ENCODE results near the gene RSPH10B2.
"Not testable (repeated sequence)": the region's sequence is repeated elsewhere in the genome, so short reads cannot be mapped to it uniquely, and the experiment has no call there.

RSPH10B2 gene

DNA sequence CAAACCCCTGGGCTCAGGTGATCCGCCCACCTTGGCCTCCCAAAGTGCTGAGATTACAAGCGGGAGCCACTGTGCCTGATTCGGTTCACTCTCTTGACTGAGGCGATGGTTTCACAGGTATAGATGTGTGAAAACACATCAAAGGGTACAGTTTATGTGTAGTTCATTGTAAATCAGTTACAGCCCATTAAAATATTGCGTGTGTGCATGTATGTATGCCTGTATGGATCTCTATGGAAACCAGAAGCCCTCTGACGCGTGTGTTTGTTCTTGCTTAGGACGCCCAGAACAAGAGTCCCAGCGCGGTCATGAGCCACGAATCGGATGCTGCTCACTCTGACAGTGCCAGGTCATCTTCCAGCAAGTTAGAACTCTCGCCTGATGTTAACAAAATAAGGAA lies 35.5 kb downstream of the RSPH10B2 start:
- DNase-seq (ENCODE audit: low spot score), result not testable (repeated sequence)

GRCh38 chr7:6792113-6792872 lies 38.4 kb downstream of the RSPH10B2 start:
- not testable (repeated sequence) for DNase-seq (ENCODE audit: low spot score)

- not testable (repeated sequence) for DNase-seq (ENCODE audit: low spot score)
These were observed 40.4 kb downstream of the RSPH10B2 start for GRCh38 chr7:6794276-6794675.

DNA sequence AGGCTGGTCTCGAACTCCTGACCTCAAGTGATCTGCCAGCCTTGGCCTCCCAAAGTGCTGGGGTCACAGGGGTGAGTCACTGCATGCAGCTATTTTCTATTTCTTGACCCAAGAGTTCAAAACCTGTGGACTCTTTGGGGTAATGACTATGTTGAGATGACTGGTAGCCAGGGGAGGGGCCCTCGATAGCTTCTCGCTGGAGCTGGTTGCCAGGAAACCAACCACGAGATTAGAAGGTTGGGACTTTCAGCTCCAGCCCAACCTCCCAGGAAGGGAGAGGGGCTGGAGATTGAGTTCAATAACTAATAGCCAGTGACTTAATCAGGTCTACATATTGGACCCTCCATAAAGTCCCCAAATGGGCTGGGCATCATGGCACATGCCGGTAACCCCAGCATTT lies 43.3 kb downstream of the RSPH10B2 start:
- DNase-seq (ENCODE audit: low spot score), result not testable (repeated sequence)

GRCh38 chr7:6798047-6798446 lies 44.1 kb downstream of the RSPH10B2 start:
- DNase-seq (ENCODE audit: low spot score), result not testable (repeated sequence)

DNA sequence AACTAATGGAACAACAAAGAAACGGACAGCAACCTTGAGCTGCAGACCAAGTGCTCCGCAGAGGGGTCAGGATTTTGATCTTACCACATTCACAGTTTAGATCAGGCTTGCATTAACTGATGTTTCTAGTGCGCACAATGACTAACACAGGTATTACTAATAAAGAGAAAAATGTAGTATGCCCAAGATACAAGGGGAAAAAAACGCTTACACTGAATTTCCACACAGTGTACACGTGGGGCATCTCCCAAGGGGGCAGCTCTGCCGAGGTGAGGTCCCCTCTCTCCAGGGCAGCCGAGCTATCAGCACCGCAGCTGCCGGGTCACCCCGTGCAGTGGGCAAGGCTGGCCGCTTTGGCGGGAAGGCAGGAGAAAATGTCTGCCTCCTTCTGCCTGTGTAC lies 46.0 kb downstream of the RSPH10B2 start:
- DNase-seq (ENCODE audit: low spot score), result not testable (repeated sequence)

- DNase-seq (ENCODE audit: low spot score), result not testable (repeated sequence)
These were observed 46.4 kb downstream of the RSPH10B2 start for GRCh38 chr7:6800331-6800730.

DNA sequence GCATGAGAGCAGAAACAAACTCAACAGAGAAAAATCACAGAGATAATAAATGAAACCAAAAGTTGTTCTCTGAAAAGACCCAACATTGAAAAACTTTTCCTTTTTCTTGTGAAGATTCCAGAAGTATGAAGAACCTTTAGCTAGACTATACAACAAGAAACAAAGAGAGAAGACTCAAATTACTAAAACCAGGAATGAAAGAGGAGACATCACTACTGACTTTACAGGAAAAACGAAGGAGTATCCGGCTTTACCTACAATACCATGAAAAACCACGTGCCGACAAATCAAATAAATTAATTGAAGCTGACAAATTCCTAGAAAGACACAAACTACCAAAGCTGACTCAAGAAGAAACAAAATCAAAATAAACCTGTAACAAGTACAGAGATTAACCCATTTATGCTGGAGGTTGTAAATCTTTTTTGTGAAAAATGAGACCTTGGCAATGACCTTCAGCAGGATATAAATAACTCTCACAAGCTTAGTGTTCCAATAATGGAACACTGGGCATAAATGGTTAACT lies 53.6 kb downstream of the RSPH10B2 start:
- DNase-seq (ENCODE audit: low spot score), result not testable (repeated sequence)

DNA sequence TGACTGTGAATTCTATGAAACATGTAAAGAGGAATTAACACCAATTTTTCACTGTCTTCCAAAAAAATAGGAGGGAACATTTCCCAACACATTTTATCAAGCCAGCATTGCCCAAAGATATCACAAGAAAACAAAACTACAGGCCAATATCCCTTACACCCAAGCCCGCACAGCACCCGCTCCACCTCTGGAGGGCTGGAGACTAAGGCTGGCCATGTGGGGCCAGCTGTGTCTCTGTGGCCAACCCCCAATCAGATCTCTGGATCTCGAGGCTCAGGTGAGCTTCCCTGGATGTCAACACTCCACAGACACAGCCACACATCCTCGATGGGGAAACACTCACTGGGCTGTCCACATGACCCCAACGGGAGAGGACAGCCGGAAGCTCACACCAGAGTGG lies 54.1 kb downstream of the RSPH10B2 start:
- DNase-seq (ENCODE audit: low spot score), result not testable (repeated sequence)

- not testable (repeated sequence) for DNase-seq (ENCODE audit: low spot score)
These were observed 59.1 kb downstream of the RSPH10B2 start for GRCh38 chr7:6813011-6813410.

DNA sequence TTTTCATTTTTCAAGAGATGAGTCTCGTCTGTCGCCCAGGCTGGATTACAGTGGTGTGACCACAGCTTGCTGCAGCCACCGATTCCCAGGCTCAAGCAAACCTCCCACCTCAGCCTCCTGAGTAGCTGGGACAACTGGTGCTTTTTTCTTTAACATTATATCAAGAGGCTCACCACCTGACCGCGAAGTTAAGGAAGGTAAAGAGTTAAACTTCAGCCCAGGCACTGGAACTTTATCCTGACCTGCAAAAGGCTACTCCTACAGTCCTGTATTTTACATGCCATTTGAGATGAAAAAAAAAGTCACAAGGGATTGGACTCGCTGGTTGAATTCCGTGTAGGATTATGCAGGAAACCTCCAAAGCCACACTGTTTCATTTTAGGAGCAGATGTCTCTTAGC lies 61.6 kb downstream of the RSPH10B2 start:
- not testable (repeated sequence) for DNase-seq (ENCODE audit: low spot score)

DNA sequence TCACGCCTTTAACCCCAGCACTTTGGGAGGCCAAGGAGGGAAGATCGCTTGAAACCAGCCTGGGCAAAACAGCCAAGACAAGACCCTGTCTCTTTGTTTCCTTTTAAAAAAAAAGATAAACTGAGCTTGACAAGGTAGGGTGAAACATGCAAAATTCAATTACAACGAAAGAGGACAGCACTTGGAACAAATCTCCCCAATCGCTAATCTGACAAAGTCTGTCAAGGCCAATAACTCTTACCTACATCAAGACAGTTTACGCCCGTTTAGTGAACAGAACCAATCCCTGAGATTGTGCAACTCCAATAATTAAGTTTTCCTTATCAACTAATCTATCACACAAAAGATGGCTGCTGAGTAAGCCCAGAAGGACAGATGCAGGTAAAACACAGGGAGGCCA lies 67.7 kb downstream of the RSPH10B2 start:
- not testable (repeated sequence) for DNase-seq (ENCODE audit: low spot score)

DNA sequence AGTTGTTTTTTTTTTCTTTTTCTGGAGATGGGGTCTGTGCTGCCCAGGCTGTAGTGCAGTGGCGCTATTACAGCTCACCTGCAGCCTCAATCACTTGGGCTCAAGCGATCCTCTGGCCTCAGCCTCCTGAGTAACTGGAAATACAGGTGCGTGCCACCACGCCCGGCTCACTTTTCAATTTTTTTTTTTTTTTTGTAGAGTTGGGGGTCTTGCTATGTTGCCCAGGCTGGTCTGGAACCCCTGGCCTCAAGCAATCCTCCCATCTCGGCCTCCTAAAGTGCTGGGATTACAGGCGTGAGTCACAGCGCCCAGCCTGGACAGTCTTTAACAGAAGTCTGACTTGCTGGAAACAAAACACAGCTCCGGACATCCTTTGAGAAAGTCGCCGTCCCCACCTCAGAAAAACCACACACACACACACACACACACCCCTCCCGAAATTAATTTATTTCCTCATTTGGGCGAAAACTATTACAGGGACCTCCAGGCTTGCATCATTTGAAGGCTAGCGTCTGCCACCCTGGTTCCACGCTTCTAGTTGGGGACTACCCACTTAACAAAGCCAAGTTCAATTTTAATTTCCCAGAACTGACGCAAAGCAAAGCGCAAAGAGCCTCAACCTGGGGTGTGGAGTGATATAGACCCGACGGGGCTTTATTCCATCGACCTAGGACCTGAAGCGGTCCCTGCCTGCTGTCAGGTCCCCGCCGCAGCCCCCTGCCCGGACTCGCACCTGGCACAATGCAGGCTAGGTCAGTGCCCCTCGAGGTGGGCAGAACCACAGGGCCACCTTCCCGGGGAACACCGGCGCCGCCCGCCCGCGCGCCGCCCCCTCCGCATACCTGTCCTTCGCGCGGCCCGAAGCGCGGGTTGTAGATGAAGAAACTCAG lies 71.6 kb downstream of the RSPH10B2 start:
- DNase-seq (ENCODE audit: low spot score), result not testable (repeated sequence)

DNA sequence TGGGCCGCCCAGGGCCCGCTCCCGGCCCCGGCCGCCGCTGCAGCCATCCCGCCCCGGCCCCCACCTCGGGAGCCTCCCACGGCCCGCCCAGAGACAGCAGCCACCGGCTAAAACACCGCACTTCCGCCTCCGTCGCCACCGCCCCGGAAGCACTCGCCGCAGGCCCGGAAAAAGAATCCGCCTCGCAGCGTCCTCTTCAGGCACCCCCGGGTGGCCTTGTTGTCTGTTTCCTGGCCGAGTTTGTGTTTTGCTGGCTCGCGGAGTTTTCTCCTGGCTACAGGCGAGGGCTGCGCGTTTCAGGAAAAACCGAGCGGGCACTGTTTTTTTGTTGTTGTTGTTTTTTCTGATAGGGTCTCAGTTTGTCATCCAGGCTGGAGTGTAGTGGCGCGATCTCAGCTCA lies 72.2 kb downstream of the RSPH10B2 start, which contains the start of gene CCZ1B:
CCZ1B (minus strand) TSS at position 125 of the 400 bp plus-strand sequence; CDS start at position 47, 78 bp downstream.
- not testable (repeated sequence) for DNase-seq (ENCODE audit: low spot score)

GRCh38 chr7:6827180-6827579 lies 73.3 kb downstream of the RSPH10B2 start:
- not testable (repeated sequence) for DNase-seq (ENCODE audit: low spot score)

- not testable (repeated sequence) for DNase-seq (ENCODE audit: low spot score)
These were observed 75.7 kb downstream of the RSPH10B2 start for GRCh38 chr7:6829616-6830015.

GRCh38 chr7:6830026-6830425 lies 76.1 kb downstream of the RSPH10B2 start:
- DNase-seq (ENCODE audit: low spot score), result not testable (repeated sequence)

DNA sequence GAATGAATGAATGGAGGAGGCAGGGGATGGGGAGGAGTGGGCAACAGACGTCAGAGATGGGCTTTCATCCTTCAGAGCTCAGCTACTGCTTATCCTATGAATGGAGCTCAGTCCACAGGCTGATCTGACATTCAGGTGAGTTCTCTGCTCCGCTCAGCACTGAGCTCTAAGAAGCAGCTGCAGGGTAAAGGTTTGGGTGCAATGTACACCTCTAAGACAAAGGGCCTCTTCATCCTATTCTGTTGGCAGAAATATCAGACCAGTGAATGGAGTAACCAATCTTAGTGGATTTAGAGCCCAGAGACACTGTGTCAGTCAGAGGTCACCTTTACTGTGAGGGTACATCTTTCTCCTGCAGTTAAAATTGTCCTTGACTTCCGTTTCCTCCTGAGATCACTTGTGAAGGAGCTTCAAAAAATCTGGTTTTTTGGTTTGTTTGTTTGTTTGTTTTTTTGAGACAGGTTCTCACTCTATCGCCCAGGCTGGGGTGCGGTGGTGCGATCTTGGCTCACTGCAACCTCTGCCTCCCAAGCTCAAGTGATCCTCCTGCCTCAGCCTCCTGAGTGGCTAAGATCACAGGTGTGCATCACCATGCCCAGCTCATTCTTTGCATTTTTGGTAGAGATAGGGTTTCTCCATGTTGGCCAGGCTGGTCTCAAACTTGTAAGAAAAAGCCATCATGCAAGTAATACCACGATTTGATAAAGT lies 77.3 kb downstream of the RSPH10B2 start:
- DNase-seq (ENCODE audit: low spot score), result no peak

GRCh38 chr7:6833636-6834035 lies 79.7 kb downstream of the RSPH10B2 start:
- no peak for DNase-seq (ENCODE audit: low spot score)

- DNase-seq (ENCODE audit: low spot score), result not testable (repeated sequence)
These were observed 81.6 kb downstream of the RSPH10B2 start for GRCh38 chr7:6835521-6835920.

- not testable (repeated sequence) for DNase-seq (ENCODE audit: low spot score)
These were observed 83.2 kb downstream of the RSPH10B2 start for GRCh38 chr7:6837081-6837480.
